Glutamatergic neuron (in vitro differentiated cells): ENCODE data around the gene NEK11. TPM values are rescaled to one million over a fixed set of nuclear protein-coding genes. Genes with fewer than 3 reads are reported as not detected.

Source experiments
- DNase-seq: peaks from one replicate; pipeline ENCODE4 v3.0.0; 2022
- H3K27ac Mint-ChIP-seq: one replicate; pipeline ENCODE4 v1.8.0; 2020; ENCODE audit warnings: mild to moderate bottlenecking, mixed read lengths, inconsistent platforms; ENCODE audit not compliant: unreplicated experiment
- H3K27me3 Mint-ChIP-seq: one replicate; pipeline ENCODE4 v1.8.0; 2020; ENCODE audit warnings: mild to moderate bottlenecking, moderate library complexity, mixed read lengths, inconsistent platforms; ENCODE audit not compliant: unreplicated experiment
- H3K36me3 Mint-ChIP-seq: one replicate; pipeline ENCODE4 v1.8.0; 2020; ENCODE audit warnings: mild to moderate bottlenecking, mixed read lengths, inconsistent platforms; ENCODE audit not compliant: unreplicated experiment
- H3K4me1 Mint-ChIP-seq: one replicate; pipeline ENCODE4 v1.8.0; 2020; ENCODE audit warnings: mild to moderate bottlenecking, low read depth, mixed read lengths, inconsistent platforms; ENCODE audit not compliant: unreplicated experiment
- H3K4me3 Mint-ChIP-seq: one replicate; pipeline ENCODE4 v1.8.0; 2020; ENCODE audit warnings: mild to moderate bottlenecking, mixed read lengths, inconsistent platforms; ENCODE audit not compliant: unreplicated experiment
- H3K9me3 Mint-ChIP-seq: one replicate; pipeline ENCODE4 v1.8.0; 2020; ENCODE audit warnings: mild to moderate bottlenecking, moderate library complexity, mixed read lengths, inconsistent platforms; ENCODE audit not compliant: unreplicated experiment
- CTCF ChIP-seq: fragments of 200-600 bp; sonication (generic); IDR thresholded peaks from one replicate; pipeline ENCODE4 v1.5.0; 2021; ENCODE audit not compliant: partially characterized antibody, unreplicated experiment
- total RNA-seq: library from RNA; stranded (reverse); fragmentation: NEBNext Ultra II Directional; extraction: Animal tissue kit (Norgen Biotek cat#: 25700); gene quantifications from one replicate; pipeline ENCODE4 v1.2.1, GENCODE V29; 2021; ENCODE audit not compliant: unreplicated experiment

The NEK11 gene
- total RNA-seq, 1 donor from 2014 or later, result 2.5 TPM

- Mint-ChIP-seq H3K4me3 (peak within 1 kb of the TSS; percentile 96), H3K9me3 (peaks cover 20% of the 10 kb centered on the region), H3K27ac (peak within 1 kb of the TSS; percentile 99), H3K27me3 (peaks cover 10% of the 10 kb centered on the region), H3K36me3 (peaks cover 39% of the 10 kb centered on the region), H3K4me1 (peaks cover 34% of the 10 kb centered on the region)
- no peak for TF ChIP-seq CTCF
- DNase-seq, result peak; percentile 100
These were observed 355.0 kb downstream of the NEK11 start, which contains the start of gene NUDT16 for GRCh38 chr3:131381445-131382291. TSS of gene NUDT16 (plus strand) at chr3:131381774. CDS start at chr3:131381805, 31 bp downstream.

GRCh38 chr3:131386429-131387165, 359.9 kb downstream of the NEK11 start:
- H3K4me3 Mint-ChIP-seq, result no peak overlapping the region
- no peak for DNase-seq
- TF ChIP-seq CTCF, result no peak
- peaks cover 19% of the 10 kb centered on the region for H3K36me3 Mint-ChIP-seq
- H3K27ac Mint-ChIP-seq, result peak overlapping the region; percentile 52
- H3K27me3 Mint-ChIP-seq, result no peaks in the 10 kb centered on the region
- peaks cover 6% of the 10 kb centered on the region for H3K9me3 Mint-ChIP-seq
- H3K4me1 Mint-ChIP-seq, result peaks cover 30% of the 10 kb centered on the region

GRCh38 chr3:131387796-131388489, 361.3 kb downstream of the NEK11 start:
- Mint-ChIP-seq H3K36me3 (peaks cover 19% of the 10 kb centered on the region), H3K4me3 (no peak overlapping the region), H3K4me1 (peaks cover 27% of the 10 kb centered on the region), H3K9me3 (peaks cover 2% of the 10 kb centered on the region), H3K27ac (peak overlapping the region; percentile 28), H3K27me3 (no peaks in the 10 kb centered on the region)
- DNase-seq, result no peak
- TF ChIP-seq CTCF, result no peak

GRCh38 chr3:131388490-131388799, 361.8 kb downstream of the NEK11 start:
- DNase-seq, result no peak
- Mint-ChIP-seq H3K36me3 (peaks cover 19% of the 10 kb centered on the region), H3K4me1 (peaks cover 25% of the 10 kb centered on the region), H3K27me3 (no peaks in the 10 kb centered on the region), H3K27ac (no peak overlapping the region), H3K9me3 (peaks cover 2% of the 10 kb centered on the region), H3K4me3 (no peak overlapping the region)
- no peak for TF ChIP-seq CTCF
